ENCODE results near the gene EDIL3. TPM values are rescaled to one million over a fixed set of nuclear protein-coding genes. Genes with fewer than 3 reads are reported as not detected.

Gene EDIL3
- total and polyA plus RNA-seq, 2 of the 8 experiments (the other 6 are each of a cell fraction or from before 2014, with no cell fraction given), result 14.7 to 47.2 TPM

DNA sequence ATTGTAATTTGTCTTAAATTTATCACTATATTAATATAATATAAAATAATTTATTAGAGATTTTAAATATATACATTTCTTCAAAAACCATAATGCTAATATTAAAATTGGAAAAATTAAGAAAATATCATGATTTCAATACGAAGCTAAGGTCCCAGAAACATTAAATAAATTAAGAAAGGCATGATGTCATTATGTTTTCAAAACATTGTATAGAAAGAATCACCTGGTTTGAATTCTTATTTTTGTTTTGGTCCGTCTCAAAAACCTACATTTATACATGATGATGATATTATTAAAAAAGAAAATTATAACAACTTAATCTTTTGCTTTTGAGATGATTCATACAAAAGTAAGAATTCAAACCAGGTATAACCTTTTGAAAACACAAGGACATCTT lies 8.2 kb upstream of the EDIL3 start (continued):
- TF ChIP-seq, protein P1, sequence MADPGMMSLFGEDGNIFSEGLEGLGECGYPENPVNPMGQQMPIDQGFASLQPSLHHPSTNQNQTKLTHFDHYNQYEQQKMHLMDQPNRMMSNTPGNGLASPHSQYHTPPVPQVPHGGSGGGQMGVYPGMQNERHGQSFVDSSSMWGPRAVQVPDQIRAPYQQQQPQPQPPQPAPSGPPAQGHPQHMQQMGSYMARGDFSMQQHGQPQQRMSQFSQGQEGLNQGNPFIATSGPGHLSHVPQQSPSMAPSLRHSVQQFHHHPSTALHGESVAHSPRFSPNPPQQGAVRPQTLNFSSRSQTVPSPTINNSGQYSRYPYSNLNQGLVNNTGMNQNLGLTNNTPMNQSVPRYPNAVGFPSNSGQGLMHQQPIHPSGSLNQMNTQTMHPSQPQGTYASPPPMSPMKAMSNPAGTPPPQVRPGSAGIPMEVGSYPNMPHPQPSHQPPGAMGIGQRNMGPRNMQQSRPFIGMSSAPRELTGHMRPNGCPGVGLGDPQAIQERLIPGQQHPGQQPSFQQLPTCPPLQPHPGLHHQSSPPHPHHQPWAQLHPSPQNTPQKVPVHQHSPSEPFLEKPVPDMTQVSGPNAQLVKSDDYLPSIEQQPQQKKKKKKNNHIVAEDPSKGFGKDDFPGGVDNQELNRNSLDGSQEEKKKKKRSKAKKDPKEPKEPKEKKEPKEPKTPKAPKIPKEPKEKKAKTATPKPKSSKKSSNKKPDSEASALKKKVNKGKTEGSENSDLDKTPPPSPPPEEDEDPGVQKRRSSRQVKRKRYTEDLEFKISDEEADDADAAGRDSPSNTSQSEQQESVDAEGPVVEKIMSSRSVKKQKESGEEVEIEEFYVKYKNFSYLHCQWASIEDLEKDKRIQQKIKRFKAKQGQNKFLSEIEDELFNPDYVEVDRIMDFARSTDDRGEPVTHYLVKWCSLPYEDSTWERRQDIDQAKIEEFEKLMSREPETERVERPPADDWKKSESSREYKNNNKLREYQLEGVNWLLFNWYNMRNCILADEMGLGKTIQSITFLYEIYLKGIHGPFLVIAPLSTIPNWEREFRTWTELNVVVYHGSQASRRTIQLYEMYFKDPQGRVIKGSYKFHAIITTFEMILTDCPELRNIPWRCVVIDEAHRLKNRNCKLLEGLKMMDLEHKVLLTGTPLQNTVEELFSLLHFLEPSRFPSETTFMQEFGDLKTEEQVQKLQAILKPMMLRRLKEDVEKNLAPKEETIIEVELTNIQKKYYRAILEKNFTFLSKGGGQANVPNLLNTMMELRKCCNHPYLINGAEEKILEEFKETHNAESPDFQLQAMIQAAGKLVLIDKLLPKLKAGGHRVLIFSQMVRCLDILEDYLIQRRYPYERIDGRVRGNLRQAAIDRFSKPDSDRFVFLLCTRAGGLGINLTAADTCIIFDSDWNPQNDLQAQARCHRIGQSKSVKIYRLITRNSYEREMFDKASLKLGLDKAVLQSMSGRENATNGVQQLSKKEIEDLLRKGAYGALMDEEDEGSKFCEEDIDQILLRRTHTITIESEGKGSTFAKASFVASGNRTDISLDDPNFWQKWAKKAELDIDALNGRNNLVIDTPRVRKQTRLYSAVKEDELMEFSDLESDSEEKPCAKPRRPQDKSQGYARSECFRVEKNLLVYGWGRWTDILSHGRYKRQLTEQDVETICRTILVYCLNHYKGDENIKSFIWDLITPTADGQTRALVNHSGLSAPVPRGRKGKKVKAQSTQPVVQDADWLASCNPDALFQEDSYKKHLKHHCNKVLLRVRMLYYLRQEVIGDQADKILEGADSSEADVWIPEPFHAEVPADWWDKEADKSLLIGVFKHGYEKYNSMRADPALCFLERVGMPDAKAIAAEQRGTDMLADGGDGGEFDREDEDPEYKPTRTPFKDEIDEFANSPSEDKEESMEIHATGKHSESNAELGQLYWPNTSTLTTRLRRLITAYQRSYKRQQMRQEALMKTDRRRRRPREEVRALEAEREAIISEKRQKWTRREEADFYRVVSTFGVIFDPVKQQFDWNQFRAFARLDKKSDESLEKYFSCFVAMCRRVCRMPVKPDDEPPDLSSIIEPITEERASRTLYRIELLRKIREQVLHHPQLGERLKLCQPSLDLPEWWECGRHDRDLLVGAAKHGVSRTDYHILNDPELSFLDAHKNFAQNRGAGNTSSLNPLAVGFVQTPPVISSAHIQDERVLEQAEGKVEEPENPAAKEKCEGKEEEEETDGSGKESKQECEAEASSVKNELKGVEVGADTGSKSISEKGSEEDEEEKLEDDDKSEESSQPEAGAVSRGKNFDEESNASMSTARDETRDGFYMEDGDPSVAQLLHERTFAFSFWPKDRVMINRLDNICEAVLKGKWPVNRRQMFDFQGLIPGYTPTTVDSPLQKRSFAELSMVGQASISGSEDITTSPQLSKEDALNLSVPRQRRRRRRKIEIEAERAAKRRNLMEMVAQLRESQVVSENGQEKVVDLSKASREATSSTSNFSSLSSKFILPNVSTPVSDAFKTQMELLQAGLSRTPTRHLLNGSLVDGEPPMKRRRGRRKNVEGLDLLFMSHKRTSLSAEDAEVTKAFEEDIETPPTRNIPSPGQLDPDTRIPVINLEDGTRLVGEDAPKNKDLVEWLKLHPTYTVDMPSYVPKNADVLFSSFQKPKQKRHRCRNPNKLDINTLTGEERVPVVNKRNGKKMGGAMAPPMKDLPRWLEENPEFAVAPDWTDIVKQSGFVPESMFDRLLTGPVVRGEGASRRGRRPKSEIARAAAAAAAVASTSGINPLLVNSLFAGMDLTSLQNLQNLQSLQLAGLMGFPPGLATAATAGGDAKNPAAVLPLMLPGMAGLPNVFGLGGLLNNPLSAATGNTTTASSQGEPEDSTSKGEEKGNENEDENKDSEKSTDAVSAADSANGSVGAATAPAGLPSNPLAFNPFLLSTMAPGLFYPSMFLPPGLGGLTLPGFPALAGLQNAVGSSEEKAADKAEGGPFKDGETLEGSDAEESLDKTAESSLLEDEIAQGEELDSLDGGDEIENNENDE (IDR thresholded peaks at IDR 0.05; ENCODE audit: insufficient replicate concordance, low read length), result no peak
- no peak for TF ChIP-seq EZH2 (IDR thresholded peaks at IDR 0.05; ENCODE audit: low read depth, low read length, severe bottlenecking)
- TF ChIP-seq SRF (IDR thresholded peaks at IDR 0.05; ENCODE audit: low read depth, low read length), result no peak
- TF ChIP-seq CBX5 (IDR thresholded peaks at IDR 0.05; ENCODE audit: low read depth, low read length), result no peak
- no peak for TF ChIP-seq TAF7 (optimal IDR thresholded peaks at IDR 0.05; ENCODE audit: borderline replicate concordance, low read depth, low read length)
- TF ChIP-seq SUZ12 (IDR thresholded peaks at IDR 0.05; ENCODE audit: low read length), result no peak
- TF ChIP-seq JUND (IDR thresholded peaks at IDR 0.05; ENCODE audit: low read length), result no peak
- TF ChIP-seq POLR2A (IDR thresholded peaks at IDR 0.05; ENCODE audit: control extremely low read depth in 1 of 2, low read depth in 2 of 2, low read length in 2 of 2), result no peak
- TF ChIP-seq KDM5A (IDR thresholded peaks at IDR 0.05; ENCODE audit: low read length), result no peak
- TF ChIP-seq, protein P2, sequence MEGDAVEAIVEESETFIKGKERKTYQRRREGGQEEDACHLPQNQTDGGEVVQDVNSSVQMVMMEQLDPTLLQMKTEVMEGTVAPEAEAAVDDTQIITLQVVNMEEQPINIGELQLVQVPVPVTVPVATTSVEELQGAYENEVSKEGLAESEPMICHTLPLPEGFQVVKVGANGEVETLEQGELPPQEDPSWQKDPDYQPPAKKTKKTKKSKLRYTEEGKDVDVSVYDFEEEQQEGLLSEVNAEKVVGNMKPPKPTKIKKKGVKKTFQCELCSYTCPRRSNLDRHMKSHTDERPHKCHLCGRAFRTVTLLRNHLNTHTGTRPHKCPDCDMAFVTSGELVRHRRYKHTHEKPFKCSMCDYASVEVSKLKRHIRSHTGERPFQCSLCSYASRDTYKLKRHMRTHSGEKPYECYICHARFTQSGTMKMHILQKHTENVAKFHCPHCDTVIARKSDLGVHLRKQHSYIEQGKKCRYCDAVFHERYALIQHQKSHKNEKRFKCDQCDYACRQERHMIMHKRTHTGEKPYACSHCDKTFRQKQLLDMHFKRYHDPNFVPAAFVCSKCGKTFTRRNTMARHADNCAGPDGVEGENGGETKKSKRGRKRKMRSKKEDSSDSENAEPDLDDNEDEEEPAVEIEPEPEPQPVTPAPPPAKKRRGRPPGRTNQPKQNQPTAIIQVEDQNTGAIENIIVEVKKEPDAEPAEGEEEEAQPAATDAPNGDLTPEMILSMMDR (IDR thresholded peaks at IDR 0.05; ENCODE audit: control extremely low read depth in 1 of 3, insufficient read depth in 1 of 3, low read depth in 1 of 3, low read length in 3 of 3), result no peak

All from H1 (cell line).